Measurements from ENCODE around the gene COL6A6. TPM values are rescaled to one million over a fixed set of nuclear protein-coding genes. Genes with fewer than 3 reads are reported as not detected.
"Not testable (repeated sequence)": the region's sequence is repeated elsewhere in the genome, so short reads cannot be mapped to it uniquely, and the experiment has no call there.

The COL6A6 gene
- total RNA-seq, 1 experiment from 2014 or later, result 0.11 TPM

- Histone ChIP-seq H3K23ac (ENCODE audit: insufficient read length, low read depth, low read length) (no peak overlapping the region), H3K56ac (ENCODE audit: insufficient read length, low read depth, low read length) (no peak overlapping the region), H3K9ac (ENCODE audit: extremely low read depth, insufficient read length, low read length) (no peak overlapping the region), H3K79me2 (ENCODE audit: insufficient read depth, low read length) (no peaks in the 10 kb centered on the region), H2BK5ac (ENCODE audit: insufficient read length, low read length) (no peak overlapping the region), H3T11ph (ENCODE audit: low read length) (no peak overlapping the region), H3K9me3 (ENCODE audit: control insufficient read depth, low read depth, low read length) (no peaks in the 10 kb centered on the region), H3K27me3 (ENCODE audit: insufficient read depth, low read length) (no peaks in the 10 kb centered on the region), H2BK120ac (ENCODE audit: low read depth, low read length, poor library complexity, severe bottlenecking) (no peak overlapping the region), H2AFZ (ENCODE audit: low read length) (no peak overlapping the region), H4K5ac (ENCODE audit: insufficient read length, low read depth, low read length) (no peak overlapping the region), H3K23me2 (ENCODE audit: insufficient read length, low read depth, low read length, poor library complexity, severe bottlenecking) (no peaks in the 10 kb centered on the region), H2AK5ac (ENCODE audit: insufficient read length, low read length) (no peak overlapping the region), H3K27ac (ENCODE audit: insufficient read length, low read depth, low read length) (no peak overlapping the region), H4K20me1 (ENCODE audit: control insufficient read depth, insufficient read depth, insufficient read length) (no peaks in the 10 kb centered on the region), H3K79me1 (ENCODE audit: insufficient read depth, low read depth, low read length, poor library complexity, severe bottlenecking) (no peaks in the 10 kb centered on the region), H3K4ac (ENCODE audit: low read depth, low read length) (no peak overlapping the region), H4K8ac (replicated peaks; ENCODE audit: insufficient read length, low read depth, low read length) (no peak overlapping the region), H3K4me2 (ENCODE audit: insufficient read depth, insufficient read length, low read length) (no peak overlapping the region), H3K4me1 (ENCODE audit: insufficient read depth, low read length) (no peaks in the 10 kb centered on the region), H4K91ac (ENCODE audit: insufficient read length, low read depth, low read length) (no peak overlapping the region), H3K14ac (ENCODE audit: insufficient read depth, low read length) (no peak overlapping the region), H3K18ac (ENCODE audit: insufficient read length, low read depth, low read length) (no peak overlapping the region), H2BK20ac (ENCODE audit: low read depth, low read length, poor library complexity, severe bottlenecking) (no peak overlapping the region), H2BK15ac (ENCODE audit: low read depth, low read length) (no peak overlapping the region), H2BK12ac (ENCODE audit: insufficient read length, low read depth, low read length) (no peak overlapping the region)
- Mint-ChIP-seq H3K4me3 (no peak overlapping the region), H3K36me3 (ENCODE audit: insufficient read depth in 1 of 3, low read depth in 3 of 3) (peaks cover 0 to 9% (median 2%) of the 10 kb centered on the region in 3 experiments; a peak in 3 of 7 replicates), H3K4me1 (no peaks in the 10 kb centered on the region), H3K27ac (no peak overlapping the region), H3K27me3 (ENCODE audit: low read depth) (peaks cover 2% of the 10 kb centered on the region), H3K9me3 (peaks cover 18 to 22% of the 10 kb centered on the region in 2 experiments; a peak in 4 of 5 replicates)
- no peak for TF ChIP-seq CTCF (conservative IDR thresholded peaks at IDR 0.05)
- DNase-seq, result no peak
- WGBS (ENCODE audit: extremely low coverage, insufficient read length, low lambda C conversion rate), result no CpG with 5 or more reads among the region's 29 CpGs
Measured at GRCh38 chr3:130546920-130547679, 30.1 kb downstream of the COL6A6 start.

GRCh38 chr3:130547680-130548065, 30.7 kb downstream of the COL6A6 start:
- not testable (repeated sequence) for H3K27ac ChIP-seq (ENCODE audit: insufficient read length, low read depth, low read length); H2BK5ac ChIP-seq (ENCODE audit: insufficient read length, low read length); H3K23me2 ChIP-seq (ENCODE audit: insufficient read length, low read depth, low read length, poor library complexity, severe bottlenecking); H3K79me2 ChIP-seq (ENCODE audit: insufficient read depth, low read length); H4K91ac ChIP-seq (ENCODE audit: insufficient read length, low read depth, low read length); H2BK15ac ChIP-seq (ENCODE audit: low read depth, low read length); H2AK5ac ChIP-seq (ENCODE audit: insufficient read length, low read length); H2BK120ac ChIP-seq (ENCODE audit: low read depth, low read length, poor library complexity, severe bottlenecking); H3T11ph ChIP-seq (ENCODE audit: low read length); H4K20me1 ChIP-seq (ENCODE audit: control insufficient read depth, insufficient read depth, insufficient read length); DNase-seq; H3K36me3 Mint-ChIP-seq (ENCODE audit: insufficient read depth in 1 of 3, low read depth in 3 of 3); H4K8ac ChIP-seq (replicated peaks; ENCODE audit: insufficient read length, low read depth, low read length); H3K18ac ChIP-seq (ENCODE audit: insufficient read length, low read depth, low read length); H3K9ac ChIP-seq (ENCODE audit: extremely low read depth, insufficient read length, low read length); H3K9me3 ChIP-seq (ENCODE audit: control insufficient read depth, low read depth, low read length); H3K4ac ChIP-seq (ENCODE audit: low read depth, low read length); H3K4me1 Mint-ChIP-seq; H3K4me1 ChIP-seq (ENCODE audit: insufficient read depth, low read length); H4K5ac ChIP-seq (ENCODE audit: insufficient read length, low read depth, low read length); H3K14ac ChIP-seq (ENCODE audit: insufficient read depth, low read length); H2AFZ ChIP-seq (ENCODE audit: low read length); H2BK12ac ChIP-seq (ENCODE audit: insufficient read length, low read depth, low read length); H3K23ac ChIP-seq (ENCODE audit: insufficient read length, low read depth, low read length); H3K27me3 ChIP-seq (ENCODE audit: insufficient read depth, low read length); H3K27ac Mint-ChIP-seq; H3K56ac ChIP-seq (ENCODE audit: insufficient read length, low read depth, low read length); H3K4me2 ChIP-seq (ENCODE audit: insufficient read depth, insufficient read length, low read length); H3K4me3 Mint-ChIP-seq; H2BK20ac ChIP-seq (ENCODE audit: low read depth, low read length, poor library complexity, severe bottlenecking); H3K79me1 ChIP-seq (ENCODE audit: insufficient read depth, low read depth, low read length, poor library complexity, severe bottlenecking); H3K27me3 Mint-ChIP-seq (ENCODE audit: low read depth)
- peaks cover 18 to 22% of the 10 kb centered on the region in 2 experiments; a peak in 4 of 5 replicates for H3K9me3 Mint-ChIP-seq
- no CpG with 5 or more reads among the region's 9 CpGs for WGBS (ENCODE audit: extremely low coverage, insufficient read length, low lambda C conversion rate)
